ENCODE results near the gene ACTRT2. TPM values are rescaled to one million over a fixed set of nuclear protein-coding genes. Genes with fewer than 3 reads are reported as not detected.

The ACTRT2 gene
- total and polyA plus RNA-seq, 12 donors: not detected

- no peaks in the 10 kb centered on the region for H3K9me3 ChIP-seq (replicated peaks in 1 of 3)
- intact Hi-C loops (cut with DNase I): no loop called here
- WGBS, 4 donors: 26 to 37% (median 32%) methylated on average over 11 to 17 of the region's 17 CpGs
- H3K27me3 ChIP-seq: peaks cover 9% of the 10 kb centered on the region
- no peak for TF ChIP-seq POLR2A (IDR thresholded peaks at IDR 0.05)
- TF ChIP-seq, protein P1, sequence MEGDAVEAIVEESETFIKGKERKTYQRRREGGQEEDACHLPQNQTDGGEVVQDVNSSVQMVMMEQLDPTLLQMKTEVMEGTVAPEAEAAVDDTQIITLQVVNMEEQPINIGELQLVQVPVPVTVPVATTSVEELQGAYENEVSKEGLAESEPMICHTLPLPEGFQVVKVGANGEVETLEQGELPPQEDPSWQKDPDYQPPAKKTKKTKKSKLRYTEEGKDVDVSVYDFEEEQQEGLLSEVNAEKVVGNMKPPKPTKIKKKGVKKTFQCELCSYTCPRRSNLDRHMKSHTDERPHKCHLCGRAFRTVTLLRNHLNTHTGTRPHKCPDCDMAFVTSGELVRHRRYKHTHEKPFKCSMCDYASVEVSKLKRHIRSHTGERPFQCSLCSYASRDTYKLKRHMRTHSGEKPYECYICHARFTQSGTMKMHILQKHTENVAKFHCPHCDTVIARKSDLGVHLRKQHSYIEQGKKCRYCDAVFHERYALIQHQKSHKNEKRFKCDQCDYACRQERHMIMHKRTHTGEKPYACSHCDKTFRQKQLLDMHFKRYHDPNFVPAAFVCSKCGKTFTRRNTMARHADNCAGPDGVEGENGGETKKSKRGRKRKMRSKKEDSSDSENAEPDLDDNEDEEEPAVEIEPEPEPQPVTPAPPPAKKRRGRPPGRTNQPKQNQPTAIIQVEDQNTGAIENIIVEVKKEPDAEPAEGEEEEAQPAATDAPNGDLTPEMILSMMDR (IDR thresholded peaks at IDR 0.05): no peak
- no peaks in the 10 kb centered on the region for H3K4me1 ChIP-seq (replicated peaks in 1 of 2)
- H3K27ac ChIP-seq: no peak overlapping the region
- H3K4me3 ChIP-seq: no peak overlapping the region
- DNase-seq: peak in 1 of 7 donors; percentile 8
- no peaks in the 10 kb centered on the region for H3K36me3 ChIP-seq (replicated peaks in 1 of 2)
Observed at GRCh38 chr1:2985067-2985561, 36.2 kb upstream of the ACTRT2 start.

GRCh38 chr1:2985694-2986548 lies 35.3 kb upstream of the ACTRT2 start:
- no peak overlapping the region for H3K4me3 ChIP-seq
- intact Hi-C loops (cut with DNase I): no loop called here
- no peaks in the 10 kb centered on the region for H3K4me1 ChIP-seq (replicated peaks in 1 of 2)
- no peak for DNase-seq
- TF ChIP-seq, protein P1 (IDR thresholded peaks at IDR 0.05): no peak
- TF ChIP-seq POLR2A (IDR thresholded peaks at IDR 0.05): no peak
- H3K36me3 ChIP-seq (replicated peaks in 1 of 2): no peaks in the 10 kb centered on the region
- H3K9me3 ChIP-seq (replicated peaks in 1 of 3): no peaks in the 10 kb centered on the region
- 85 to 90% (median 89%) methylated on average over 5 of the region's 5 CpGs for WGBS, 4 donors
- H3K27ac ChIP-seq: no peak overlapping the region
- H3K27me3 ChIP-seq: peaks cover 9% of the 10 kb centered on the region

GRCh38 chr1:2986549-2987305 lies 34.5 kb upstream of the ACTRT2 start:
- DNase-seq: peak in 1 of 7 donors; percentile 1
- no peaks in the 10 kb centered on the region for H3K36me3 ChIP-seq (replicated peaks in 1 of 2)
- 75 to 83% (median 77%) methylated on average over 7 to 10 of the region's 10 CpGs for WGBS, 4 donors
- no peak overlapping the region for H3K27ac ChIP-seq
- no peaks in the 10 kb centered on the region for H3K4me1 ChIP-seq (replicated peaks in 1 of 2)
- H3K27me3 ChIP-seq: peaks cover 9% of the 10 kb centered on the region
- no peak overlapping the region for H3K4me3 ChIP-seq
- TF ChIP-seq, protein P1 (IDR thresholded peaks at IDR 0.05): no peak
- no peak for TF ChIP-seq POLR2A (IDR thresholded peaks at IDR 0.05)
- intact Hi-C loops (cut with DNase I): no loop called here
- no peaks in the 10 kb centered on the region for H3K9me3 ChIP-seq (replicated peaks in 1 of 3)

DNA sequence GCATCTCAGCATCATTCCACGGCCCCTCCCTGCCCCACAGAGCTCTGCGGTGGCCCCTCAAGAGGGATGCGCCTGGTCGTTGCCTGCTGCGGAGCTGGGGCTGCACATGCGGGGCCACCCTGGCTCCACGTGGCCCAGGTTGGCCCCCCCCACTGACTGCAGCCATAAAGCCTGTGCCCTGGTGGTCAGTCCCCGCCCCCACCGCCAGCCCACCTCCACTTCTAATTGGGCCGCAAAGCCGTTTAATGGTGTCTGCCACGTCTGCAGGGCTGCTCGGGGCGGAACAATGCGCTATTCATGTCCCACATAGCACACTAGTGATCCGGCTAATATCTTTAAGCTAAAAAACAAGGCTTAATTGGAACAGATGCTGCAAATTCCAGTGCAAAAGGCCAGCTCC lies 33.5 kb upstream of the ACTRT2 start:
- WGBS, 4 donors: 79 to 90% (median 84%) methylated on average over 11 to 16 of the region's 16 CpGs
- Histone ChIP-seq H3K4me1 (replicated peaks in 1 of 2) (no peaks in the 10 kb centered on the region), H3K27ac (no peak overlapping the region), H3K9me3 (replicated peaks in 1 of 3) (no peaks in the 10 kb centered on the region), H3K4me3 (no peak overlapping the region), H3K36me3 (replicated peaks in 1 of 2) (no peaks in the 10 kb centered on the region), H3K27me3 (peaks cover 2% of the 10 kb centered on the region)
- DNase-seq: no peak
- no peak for TF ChIP-seq POLR2A (IDR thresholded peaks at IDR 0.05)
- TF ChIP-seq, protein P1 (IDR thresholded peaks at IDR 0.05): no peak
- intact Hi-C loops (cut with DNase I): no loop called here

Measured in adrenal gland (tissue), 12 donors.